D721Med (cell line): ENCODE measurements around the gene CCBE1.
"Not testable (repeated sequence)": the region's sequence is repeated elsewhere in the genome, so short reads cannot be mapped to it uniquely, and the experiment has no call there.

Experiments
- DNase-seq: peaks from one replicate; pipeline ENCODE4 v3.0.0; 2011; ENCODE audit warnings: low spot score; ENCODE audit not compliant: insufficient read length
- FAIRE-seq: peaks from 2 replicates; lab custom pipeline; 2011; peaks lifted over from hg19 to GRCh38; lab: Jason Lieb, UNC
- TF ChIP-seq, protein P1 (sequence below): IDR thresholded peaks from 2 replicates; pipeline ENCODE4 v1.5.1; 2012; ENCODE audit warnings: mild to moderate bottlenecking, control low read depth; ENCODE audit not compliant: insufficient read depth; ENCODE audit errors: missing control alignments

CCBE1 gene

DNA sequence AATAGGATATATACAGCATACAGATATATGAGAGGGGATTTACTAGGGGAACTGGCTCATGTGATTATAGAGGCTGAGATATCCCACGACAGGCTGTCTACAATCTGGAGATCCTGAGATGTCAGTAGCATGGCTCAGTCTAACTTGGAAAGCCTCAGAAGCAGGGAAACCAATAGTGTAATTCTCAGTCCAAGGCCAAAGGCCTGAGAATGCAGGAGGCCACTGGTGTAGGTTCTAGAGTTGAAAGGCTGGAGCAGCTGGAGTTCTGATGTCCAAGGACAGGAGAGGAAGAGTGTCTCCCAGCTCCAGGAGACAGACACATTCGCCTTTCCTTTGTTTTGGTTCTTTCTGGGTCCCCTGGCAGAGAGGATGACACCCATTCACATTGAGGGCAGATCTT lies 20.1 kb upstream of the CCBE1 start:
- TF ChIP-seq, protein P1, sequence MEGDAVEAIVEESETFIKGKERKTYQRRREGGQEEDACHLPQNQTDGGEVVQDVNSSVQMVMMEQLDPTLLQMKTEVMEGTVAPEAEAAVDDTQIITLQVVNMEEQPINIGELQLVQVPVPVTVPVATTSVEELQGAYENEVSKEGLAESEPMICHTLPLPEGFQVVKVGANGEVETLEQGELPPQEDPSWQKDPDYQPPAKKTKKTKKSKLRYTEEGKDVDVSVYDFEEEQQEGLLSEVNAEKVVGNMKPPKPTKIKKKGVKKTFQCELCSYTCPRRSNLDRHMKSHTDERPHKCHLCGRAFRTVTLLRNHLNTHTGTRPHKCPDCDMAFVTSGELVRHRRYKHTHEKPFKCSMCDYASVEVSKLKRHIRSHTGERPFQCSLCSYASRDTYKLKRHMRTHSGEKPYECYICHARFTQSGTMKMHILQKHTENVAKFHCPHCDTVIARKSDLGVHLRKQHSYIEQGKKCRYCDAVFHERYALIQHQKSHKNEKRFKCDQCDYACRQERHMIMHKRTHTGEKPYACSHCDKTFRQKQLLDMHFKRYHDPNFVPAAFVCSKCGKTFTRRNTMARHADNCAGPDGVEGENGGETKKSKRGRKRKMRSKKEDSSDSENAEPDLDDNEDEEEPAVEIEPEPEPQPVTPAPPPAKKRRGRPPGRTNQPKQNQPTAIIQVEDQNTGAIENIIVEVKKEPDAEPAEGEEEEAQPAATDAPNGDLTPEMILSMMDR: no peak
- DNase-seq: no peak
- FAIRE-seq: peak; percentile 94

DNA sequence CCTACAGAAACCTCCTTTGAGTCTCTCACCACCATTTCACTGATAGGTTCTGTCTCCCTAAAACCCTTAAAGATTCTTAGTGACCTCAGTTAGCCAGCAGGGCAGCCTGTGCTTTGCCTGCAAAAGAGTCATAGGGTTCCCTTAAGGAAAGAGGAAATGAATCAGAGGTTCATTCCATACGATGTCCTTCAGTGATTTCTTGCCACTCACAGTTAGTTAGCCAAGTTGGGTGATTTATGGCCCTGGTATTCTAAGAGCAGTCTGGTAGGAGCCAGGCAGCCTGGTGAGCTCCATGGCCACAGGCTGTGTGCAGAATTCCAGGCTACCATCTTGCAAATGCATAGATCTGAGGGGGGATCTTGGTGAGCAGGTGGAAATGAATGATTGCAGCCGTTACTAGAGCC lies 18.7 kb upstream of the CCBE1 start:
- TF ChIP-seq, protein P1: no peak
- FAIRE-seq (no peak), DNase-seq (no peak)

DNA sequence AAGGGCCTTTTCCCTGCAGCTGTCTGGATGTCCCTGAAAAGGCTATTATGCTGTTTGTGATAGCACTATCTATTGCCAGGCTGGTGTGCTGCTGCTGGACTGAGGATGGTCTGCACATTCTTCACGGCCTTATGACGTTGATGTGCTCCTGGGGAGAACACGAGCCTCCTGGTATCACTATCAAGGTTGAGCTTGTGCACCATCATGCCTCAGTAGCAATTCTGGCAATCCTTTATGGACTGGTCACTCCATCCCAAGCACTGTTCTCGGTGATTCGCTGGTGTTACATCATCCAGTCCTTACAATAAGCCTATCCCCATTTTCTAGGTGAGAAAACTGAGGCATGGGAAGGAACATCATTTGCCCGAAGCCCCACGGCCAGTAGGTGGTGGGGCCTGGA lies 18.2 kb upstream of the CCBE1 start:
- TF ChIP-seq, protein P1: no peak
- DNase-seq (no peak), FAIRE-seq (no peak)

DNA sequence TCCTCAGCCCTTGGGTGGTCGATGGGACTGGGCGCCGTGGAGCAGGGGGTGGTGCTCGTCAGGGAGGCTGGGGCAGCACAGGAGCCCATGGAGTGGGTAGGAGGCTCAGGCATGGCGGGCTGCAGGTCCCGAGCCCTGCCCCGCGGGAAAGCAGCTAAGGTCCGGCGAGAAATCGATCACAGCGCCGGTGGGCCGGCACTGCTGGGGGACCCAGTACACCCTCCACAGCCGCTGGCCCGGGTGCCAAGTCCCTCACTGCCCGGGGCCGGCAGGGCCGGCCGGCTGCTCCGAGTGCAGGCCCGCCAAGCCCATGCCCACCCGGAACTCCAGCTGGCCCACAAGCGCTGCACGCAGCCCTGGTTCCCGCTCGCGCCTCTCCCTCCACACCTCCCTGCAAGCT lies 16.9 kb upstream of the CCBE1 start:
- FAIRE-seq, DNase-seq: not testable (repeated sequence)

DNA sequence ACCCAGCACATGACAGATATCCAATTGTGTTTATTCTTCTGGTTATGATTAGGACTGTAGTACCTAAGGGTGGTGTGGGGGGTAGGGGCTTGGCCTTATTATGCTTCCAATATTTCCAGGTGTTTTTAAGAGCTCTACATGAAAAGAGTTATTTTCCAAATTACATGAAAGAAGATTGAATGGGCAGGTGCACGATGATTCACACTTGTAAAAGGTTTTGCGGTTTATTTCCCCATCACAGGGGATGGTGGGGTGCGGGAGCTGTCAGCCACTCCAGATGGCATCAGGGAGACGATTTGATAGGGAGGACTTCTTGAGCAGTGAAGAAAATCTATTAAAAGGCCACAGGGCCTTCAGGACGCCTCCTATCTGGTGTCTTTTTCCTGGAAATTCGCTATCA lies 15.1 kb upstream of the CCBE1 start:
- no peak for DNase-seq
- TF ChIP-seq, protein P1: no peak
- no peak for FAIRE-seq

DNA sequence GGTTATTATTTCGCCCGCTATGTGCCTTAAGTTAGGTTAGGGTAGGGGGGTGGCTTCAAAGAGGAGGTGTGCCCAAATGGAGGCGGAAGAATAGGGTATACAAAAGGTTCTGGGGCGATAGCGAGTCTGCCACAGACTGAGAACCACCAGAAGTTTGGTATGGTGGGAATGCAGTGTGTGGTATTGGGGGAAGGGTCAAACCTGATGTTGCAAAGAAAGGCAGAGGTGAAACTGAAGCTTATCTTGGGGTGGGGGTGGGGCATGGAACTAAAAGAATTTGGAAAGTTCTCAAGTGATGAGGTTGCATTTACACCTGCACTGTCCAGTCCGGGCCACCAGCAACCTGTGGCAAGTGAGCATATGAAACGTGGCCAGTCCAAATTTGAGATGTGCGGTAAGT lies 11.8 kb upstream of the CCBE1 start:
- DNase-seq: no peak
- TF ChIP-seq, protein P1: no peak
- no peak for FAIRE-seq

DNA sequence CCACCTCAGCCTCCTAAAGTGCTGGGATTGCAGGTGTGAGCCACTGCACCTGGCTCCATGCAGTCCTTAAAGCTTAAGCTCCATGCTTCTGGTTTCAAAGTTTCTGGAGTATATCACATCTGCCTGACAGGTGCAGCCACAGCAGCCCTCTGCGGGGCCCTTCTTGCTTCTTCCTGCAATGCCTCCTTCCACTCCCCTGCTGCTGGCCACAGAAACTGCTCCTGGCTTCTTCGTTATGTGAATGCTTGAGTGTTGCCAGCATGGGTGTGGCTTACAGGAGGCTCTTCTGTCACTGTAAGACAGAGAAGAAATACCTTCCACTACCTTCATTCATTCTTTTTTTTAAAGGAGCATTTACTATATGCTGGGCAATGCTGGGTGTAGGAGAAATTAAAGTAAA lies 10.1 kb upstream of the CCBE1 start:
- no peak for FAIRE-seq
- TF ChIP-seq, protein P1: no peak
- no peak for DNase-seq

DNA sequence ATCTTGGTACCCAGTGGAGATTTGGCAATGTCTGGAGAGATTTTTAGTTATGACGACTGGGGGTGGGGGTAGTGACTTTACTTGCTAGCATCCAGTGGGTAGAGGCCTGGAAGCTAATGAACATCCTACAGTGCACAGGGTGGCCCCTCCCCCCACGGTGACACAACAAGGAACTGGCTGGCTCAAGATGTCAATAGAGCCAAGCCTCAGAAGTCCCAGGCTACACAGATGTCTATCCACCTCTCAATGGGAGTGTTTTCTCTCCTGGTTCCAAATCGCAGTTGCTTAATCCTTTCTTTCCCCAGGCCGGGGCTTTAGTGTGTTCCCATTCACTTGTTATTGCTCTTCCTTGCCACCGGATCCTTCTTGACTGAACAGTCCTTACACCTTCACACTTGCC lies 9.3 kb upstream of the CCBE1 start:
- DNase-seq (no peak), FAIRE-seq (no peak)
- TF ChIP-seq, protein P1: no peak
